ENCODE measurements around the gene EFEMP1.
A peak's percentile ranks its signal among the peaks of the same experiment; 100 is the strongest.
"Not testable (repeated sequence)": the region's sequence is repeated elsewhere in the genome, so short reads cannot be mapped to it uniquely, and the experiment has no call there.

The EFEMP1 gene

GRCh38 chr2:55862673-55863390 lies 60.8 kb downstream of the EFEMP1 start:
- no peak for DNase-seq

GRCh38 chr2:55862246-55862645 lies 61.3 kb downstream of the EFEMP1 start:
- DNase-seq = no peak

DNA sequence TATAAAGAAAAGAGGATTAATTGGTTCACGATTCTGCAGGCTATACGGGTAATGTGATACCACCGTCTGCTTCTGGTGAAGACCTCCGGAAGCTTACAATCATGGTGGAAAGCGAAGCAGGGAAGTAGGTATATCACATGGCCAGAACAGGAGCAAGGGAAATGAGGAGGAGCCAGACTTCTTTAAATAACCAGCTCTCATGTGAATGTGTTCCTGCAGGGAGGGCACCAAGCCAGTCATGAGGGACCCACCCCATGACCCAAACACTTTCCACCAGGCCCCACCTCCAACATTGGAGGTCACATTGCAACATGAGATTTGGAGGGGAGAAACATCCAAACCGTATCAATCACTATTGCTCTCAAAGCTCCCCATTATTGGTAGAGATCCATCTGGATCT lies 61.8 kb downstream of the EFEMP1 start:
- no peak for DNase-seq

GRCh38 chr2:55860832-55861231 lies 62.8 kb downstream of the EFEMP1 start:
- DNase-seq = no peak

GRCh38 chr2:55859875-55860274 lies 63.7 kb downstream of the EFEMP1 start:
- no peak for DNase-seq

DNA sequence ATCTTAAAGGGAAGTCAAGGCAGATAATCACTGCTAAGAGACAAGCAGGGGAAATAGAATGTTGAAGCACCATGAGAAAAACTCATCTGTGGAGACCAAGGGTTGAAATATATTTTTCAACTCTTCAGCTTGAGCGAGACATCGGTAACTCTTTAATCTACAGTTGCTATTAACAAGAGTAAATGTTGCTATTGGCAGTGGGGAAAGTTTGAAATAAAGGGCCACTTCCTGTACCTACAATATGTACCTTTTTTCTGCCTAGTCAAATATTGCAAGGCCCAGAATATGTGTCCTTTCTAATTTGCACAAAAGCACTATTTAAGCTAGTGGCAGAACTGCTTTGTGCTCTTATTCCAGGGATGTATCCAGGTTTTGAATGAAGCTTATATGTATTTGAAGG lies 65.8 kb downstream of the EFEMP1 start:
- DNase-seq = no peak

DNA sequence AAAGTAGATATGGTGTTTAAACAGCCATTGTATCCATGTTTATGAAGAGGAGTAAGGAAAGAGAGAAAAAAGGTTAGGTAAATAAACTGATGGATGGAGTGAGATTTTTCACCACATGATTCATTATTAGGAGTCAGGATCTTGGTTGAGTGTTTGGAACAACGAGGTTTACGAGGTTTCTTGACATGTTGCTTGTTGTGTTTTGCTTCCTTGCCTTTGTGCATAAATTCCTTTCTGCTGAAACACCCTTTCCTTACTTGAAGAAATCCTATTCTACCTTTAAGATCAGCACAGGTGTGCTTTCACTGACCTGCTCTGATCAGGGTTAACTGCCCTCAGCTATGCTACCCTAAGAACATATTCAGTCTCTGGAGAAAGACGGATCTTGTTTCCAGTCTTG lies 66.6 kb downstream of the EFEMP1 start:
- DNase-seq = no peak

DNA sequence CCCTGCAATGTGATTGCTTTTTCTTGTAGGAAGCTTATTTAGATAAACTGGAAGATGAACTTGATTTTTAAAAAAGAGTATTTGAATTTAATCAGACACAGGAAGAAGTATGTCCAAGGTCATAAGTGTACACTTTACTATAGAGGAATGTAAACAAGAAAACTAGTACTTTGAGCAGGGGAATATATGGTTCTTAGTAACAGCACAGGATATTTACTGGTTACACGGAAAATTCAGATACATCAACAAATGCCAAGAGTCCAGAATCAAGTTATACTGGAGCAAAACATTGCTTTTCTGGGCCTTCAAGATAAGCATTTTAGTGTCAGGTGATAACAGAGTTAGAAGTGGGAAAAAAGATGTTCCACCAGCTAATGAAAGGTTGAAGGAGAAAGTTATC lies 75.5 kb downstream of the EFEMP1 start:
- DNase-seq = no peak

DNA sequence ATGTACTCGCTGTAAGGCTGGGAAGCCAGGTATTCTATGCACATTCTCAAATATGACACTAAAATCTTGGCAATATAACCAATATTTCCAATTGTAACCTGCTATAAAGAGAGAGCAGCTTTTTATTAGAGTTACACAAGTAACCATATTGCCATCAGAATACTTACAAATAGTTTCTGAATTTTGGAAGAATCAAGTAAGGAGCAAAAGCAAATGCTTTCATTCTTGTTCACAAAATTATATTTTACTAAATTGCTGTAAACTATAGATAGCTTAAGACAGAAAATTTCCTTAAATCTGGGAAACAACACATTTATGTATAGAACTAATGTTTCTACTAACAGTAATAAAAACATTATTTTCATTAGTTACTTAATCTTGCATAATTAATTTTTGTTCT lies 77.2 kb downstream of the EFEMP1 start:
- DNase-seq = no peak

DNA sequence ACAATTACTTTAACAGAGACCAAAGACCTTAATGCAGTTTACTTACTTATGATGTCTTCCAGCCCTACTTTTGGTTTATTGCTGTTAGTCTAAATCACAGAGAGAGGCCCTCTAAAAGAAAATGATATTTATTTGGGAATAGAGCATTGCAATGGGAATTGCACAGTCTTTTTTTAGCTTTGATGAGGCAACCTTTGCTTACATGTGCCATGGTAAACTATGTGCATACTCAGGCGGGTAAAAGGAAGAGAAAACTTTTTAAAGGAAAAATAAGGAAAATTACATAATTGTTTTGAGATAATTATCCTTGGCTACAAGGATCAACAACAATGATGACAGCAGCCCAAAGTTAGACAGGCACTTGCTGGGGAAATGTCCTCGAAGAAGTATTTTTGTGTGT lies 78.6 kb downstream of the EFEMP1 start:
- DNase-seq = no peak

DNA sequence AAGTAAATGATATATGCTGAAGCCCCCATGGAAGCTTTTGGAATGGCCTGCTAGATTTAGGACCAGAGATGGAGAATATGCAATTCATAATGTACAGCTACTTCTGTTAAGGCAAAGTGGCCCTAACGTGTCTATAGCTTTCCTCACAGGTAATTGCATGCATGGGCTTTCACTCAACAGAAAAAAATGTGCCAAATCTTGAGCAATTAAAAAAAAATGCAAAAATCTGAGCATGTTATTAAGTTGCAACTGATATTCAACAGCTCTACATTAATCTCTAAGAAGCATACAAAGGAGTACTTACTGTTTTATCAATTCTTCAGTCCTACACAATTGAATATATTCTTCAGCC lies 79.6 kb downstream of the EFEMP1 start:
- no peak for DNase-seq

DNA sequence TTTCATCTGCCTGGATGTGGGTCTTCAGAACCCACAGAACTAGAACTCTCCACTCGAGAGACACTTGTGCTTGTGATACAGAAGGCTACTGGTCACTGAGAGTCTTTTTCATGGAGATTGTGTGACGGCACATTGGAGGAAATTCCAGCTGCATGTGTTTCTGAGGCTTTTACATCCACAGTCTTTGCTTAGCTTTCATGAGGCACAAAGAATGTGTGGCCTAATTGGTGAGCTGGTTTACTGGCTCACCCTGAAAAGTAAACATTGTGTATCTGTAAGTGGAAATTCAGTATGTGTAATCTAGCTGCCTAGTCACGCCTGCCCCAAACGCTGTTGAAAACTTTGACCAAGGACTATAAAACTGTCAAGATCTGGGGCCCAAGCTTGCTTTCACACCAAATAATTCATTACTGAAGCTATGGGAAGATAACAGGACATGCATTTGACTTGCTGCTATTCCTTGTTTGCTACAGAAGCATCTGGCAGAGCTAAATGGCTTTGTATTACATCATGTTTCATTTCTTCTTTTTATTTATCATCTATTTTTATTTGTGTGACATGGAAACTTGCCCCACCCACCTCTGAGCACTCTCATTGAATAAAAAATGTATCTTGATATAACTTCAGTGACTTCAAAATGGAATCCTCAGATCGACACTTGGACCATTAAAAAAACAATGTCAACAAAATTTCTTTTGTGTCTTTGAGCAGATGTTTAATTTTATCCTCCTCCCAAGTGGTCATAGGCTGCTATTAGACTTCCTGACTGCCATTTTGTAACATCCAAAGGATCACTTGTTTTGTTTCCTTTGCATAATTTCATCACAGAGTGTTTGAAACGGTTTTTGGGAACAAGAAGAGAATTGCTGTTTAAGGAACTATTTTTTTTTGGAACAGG lies 80.2 kb downstream of the EFEMP1 start:
- no peak for DNase-seq

GRCh38 chr2:55842046-55842445 lies 81.5 kb downstream of the EFEMP1 start:
- DNase-seq = no peak

DNA sequence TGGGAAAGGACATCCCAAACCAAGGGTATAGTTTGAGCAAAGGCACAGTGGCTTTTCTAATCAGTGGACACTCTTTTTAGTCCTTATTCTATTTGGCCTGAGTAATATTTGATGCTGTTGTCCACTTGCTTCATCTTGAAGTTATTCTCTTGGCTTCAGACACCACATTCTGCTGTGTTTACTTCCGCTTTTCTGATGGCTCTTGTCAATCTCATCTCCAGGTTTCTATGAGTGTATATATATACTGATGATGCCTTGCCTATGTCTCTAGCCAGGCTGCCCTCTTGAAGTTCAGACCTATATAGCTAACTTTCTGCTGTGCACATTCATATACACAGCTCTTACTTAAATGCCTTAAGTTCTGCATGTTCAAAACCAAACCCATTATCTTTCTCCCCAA lies 83.1 kb downstream of the EFEMP1 start:
- no peak for DNase-seq

GRCh38 chr2:55839182-55839819 lies 84.3 kb downstream of the EFEMP1 start:
- DNase-seq = peak; percentile 27

GRCh38 chr2:55838653-55839052 lies 84.9 kb downstream of the EFEMP1 start:
- no peak for DNase-seq

GRCh38 chr2:55838117-55838516 lies 85.5 kb downstream of the EFEMP1 start:
- not testable (repeated sequence) for DNase-seq

DNA sequence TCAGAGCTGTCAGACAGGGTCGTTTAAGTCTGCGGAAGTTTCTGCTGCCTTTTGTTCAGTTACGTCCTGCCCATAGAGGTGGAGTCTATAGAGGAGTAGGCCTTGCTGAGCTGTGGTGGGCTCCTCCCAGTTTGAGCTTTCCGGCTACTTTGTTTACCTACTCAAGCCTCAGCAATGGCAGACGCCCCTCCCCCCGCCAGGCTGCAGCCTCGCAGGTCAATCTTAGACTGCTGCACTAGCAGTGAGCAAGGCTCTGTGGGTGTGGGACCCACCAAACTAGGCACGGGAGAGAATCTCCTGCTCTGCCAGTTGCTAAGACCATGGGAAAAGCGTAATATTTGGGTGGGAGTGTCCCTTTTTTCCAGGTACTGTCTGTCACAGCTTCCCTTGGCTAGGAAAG lies 86.5 kb downstream of the EFEMP1 start:
- DNase-seq = no peak

DNA sequence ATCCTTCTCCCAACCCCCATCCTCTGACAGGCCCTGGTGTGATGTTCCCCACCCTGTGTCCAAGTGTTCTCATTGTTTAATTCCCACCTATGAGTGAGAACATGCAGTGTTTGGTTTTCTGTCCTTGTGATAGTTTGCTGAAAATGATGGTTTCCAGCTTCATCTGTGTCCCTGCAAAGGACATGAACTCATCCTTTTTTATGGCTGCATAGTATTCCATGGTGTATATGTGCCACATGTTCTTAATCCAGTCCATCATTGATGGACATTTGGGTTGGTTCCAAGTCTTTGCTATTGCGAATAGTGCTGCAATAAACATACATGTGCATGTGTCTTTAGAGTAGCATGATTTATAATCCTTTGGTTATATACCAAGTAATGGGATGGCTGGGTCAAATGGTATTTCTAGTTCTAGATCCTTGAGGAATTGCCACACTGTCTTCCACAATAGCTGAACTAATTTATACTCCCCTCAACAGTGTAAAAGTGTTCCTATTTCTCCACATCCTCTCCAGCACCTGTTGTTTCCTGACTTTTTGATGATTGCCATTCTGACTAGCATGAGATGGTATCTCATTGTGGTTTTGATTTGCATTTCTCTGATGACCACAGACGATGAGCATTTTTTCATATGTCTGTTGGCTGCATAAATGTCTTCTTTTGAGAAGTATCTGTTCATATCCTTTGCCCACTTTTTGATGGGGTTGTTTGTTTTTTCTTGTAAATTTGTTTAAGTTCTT lies 91.7 kb downstream of the EFEMP1 start:
- not testable (repeated sequence) for DNase-seq

DNA sequence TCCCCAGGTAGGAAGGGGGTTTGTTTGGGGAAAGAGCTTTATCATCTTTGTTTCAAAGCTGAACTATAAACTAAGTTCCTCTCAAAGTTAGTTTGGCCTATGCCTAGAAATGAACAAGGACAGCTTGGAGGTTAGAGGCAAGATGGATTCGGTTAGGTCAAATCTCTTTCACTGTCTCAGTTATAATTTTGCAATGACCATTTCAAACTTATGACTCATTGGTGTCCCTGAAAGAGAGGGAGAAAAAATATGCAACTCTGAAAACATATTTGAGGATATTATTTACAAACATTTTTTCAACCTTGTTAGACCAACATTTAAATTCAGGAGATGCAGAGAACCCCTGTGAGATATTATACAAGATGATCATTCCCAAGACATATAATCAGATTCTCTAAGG lies 95.7 kb downstream of the EFEMP1 start:
- DNase-seq = no peak

DNA sequence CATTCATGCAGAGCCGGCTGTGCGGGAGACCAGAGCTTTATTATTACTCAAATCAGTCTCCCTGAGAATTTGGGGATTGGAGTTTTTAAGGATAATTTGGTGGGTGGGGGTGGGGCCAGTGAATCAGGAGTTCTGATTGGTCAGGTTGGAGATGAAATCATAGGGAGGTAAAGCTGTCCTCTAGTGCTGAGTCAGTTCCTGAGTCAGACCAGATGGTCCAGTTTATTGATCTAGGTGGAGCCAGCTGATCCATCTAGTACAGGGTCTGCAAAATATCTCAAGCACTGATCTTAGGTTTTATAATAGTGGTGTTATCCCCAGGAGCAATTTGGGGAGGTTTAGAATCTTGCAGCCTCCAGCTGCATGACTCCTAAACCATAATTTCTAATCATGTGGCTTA lies 96.2 kb downstream of the EFEMP1 start:
- DNase-seq = not testable (repeated sequence)

- no peak for DNase-seq
Measured at GRCh38 chr2:55826246-55826645, 97.3 kb downstream of the EFEMP1 start.

DNA sequence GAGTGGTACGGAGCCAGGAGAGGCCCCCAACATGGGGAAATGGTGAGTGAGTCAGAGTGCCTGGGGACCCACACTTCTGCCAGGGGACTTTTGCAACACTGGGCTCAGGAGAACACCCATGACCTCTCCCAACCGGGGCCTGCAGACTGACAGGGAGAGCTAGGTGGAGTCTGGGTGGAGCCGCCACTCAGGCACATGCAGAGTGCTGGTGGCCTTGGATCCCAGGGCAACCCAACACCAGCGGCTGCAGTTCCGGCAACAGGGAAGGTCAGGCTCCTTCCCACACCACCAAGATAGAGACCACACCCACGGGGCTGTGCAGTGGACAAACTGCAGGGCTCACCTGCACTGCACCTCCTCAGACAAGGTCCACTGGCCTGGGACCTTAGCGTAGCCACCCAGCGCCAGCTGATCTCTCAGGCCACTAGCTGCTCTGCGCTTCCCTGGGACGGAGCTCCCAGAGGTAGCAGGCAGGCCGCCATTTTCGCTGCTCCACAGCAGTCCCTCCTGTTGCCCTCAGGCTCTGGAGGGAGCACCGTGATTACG lies 99.0 kb downstream of the EFEMP1 start:
- no peak for DNase-seq
